DMS114 treated with DMSO at 0.1 percent for 48 hours (cell line): ENCODE results near the gene TUBA1C.
"Not testable (repeated sequence)": the region's sequence is repeated elsewhere in the genome, so short reads cannot be mapped to it uniquely, and the experiment has no call there.

ENCODE experiments used
- DNase-seq: peaks from one replicate; lab custom pipeline; 2025; ENCODE audit not compliant: unreplicated experiment; lab: John Stamatoyannopoulos, UW

TUBA1C gene

DNA sequence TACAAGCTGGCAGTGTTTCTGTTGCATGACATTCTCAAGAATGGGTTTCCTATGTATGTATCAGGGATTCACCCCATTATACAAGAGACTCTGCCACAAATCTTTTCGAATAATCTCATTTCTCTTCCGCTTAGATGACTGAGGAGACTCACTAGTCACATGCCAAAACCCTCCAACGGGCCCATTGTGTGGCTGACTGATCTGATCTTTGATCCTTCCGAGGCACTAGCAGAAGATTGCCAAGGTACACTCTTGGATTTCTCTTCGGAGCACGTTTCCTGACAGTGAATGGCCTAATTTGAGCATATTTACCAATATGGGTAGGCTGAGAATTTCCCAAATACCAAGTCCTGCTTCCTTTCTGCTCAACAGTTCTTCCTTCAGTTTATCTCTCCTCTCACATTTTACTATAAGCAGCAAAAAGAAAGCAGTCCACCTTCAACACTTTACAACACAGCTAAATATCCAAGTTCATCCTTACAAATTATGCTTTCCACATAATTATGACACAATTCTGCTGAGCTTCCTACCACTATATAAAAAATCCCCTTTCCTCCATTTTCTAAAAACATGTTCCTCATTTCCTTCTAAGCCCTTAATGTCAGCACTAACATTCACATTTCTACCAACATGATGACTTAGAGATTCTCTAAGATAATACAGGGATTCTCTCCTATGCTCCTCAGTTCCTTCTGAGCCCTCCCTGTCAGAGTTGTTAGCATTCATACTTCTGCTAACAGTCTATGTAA, 41.1 kb downstream of the TUBA1C start:
- no peak for DNase-seq

- DNase-seq: no peak
Observed at GRCh38 chr12:49309386-49309785, 44.5 kb downstream of the TUBA1C start.

DNA sequence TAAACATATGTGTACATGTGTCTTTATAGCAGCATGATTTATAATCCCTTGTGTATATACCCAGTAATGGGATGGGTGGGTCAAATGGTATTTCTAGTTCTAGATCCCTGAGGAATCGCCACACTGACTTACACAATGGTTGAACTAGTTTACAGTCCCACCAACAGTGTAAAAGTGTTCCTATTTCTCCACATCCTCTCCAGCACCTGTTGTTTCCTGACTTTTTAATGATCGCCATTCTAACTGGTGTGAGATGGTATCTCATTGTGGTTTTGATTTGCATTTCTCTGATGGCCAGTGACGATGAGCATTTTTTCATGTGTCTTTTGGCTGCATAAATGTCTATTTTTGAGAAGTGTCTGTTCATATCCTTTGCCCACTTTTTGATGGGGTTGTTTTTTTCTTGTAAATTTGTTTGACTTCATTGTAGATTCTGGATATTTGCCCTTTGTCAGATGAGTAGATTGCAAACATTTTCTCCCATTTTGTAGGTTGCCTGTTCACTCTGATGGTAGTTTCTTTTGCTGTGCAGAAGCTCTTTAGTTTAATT, 45.6 kb downstream of the TUBA1C start:
- not testable (repeated sequence) for DNase-seq

DNA sequence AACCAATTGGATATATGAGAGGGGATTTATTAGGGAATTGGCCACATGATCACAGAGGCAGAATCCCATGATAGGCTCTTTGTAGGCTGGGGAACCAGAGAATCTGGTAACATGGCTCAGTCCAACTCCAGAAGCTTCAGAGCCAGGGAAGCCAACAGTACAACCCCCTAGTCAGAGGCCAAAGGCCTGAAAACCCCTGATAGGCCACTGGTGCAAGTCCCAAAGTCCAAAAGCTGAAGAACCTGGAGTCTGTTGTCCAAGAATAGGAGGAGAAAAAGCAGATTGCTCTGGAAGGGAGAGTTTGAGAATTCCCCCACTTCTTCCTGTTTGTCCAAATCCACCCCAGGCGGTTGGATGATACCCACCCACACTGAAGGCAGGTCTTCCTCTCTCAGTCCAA, 49.9 kb downstream of the TUBA1C start:
- no peak for DNase-seq

GRCh38 chr12:49317118-49317517, 52.2 kb downstream of the TUBA1C start:
- not testable (repeated sequence) for DNase-seq

GRCh38 chr12:49320411-49321103, 55.7 kb downstream of the TUBA1C start:
- DNase-seq: not testable (repeated sequence)

- DNase-seq: no peak
Observed at GRCh38 chr12:49322367-49322707, 57.5 kb downstream of the TUBA1C start.

GRCh38 chr12:49322708-49323523, 58.0 kb downstream of the TUBA1C start, which contains the start of gene TROAP:
TSS of gene TROAP (plus strand) at chr12:49323255. CDS start at chr12:49323609, 354 bp downstream.
- peak; percentile 98 for DNase-seq

- no peak for DNase-seq
Observed at GRCh38 chr12:49323524-49324097, 58.7 kb downstream of the TUBA1C start.
